Neural progenitor cell (in vitro differentiated cells): Measurements from ENCODE around the gene LGR6.

Source experiments
- EZH2 ChIP-seq: fragments of 200-600 bp; sonication (generic); IDR thresholded peaks from 2 replicates; pipeline ENCODE4 v1.6.1; 2017; ENCODE audit warnings: antibody characterized with exemption, mild to moderate bottlenecking, moderate library complexity
- EZH2phosphoT487 ChIP-seq: fragments of 200-600 bp; sonication (generic); IDR thresholded peaks from 2 replicates; pipeline ENCODE4 v1.6.1; 2017; ENCODE audit warnings: antibody characterized with exemption
- TF ChIP-seq, protein P1 (sequence below): fragments of 200-600 bp; sonication (generic); IDR thresholded peaks from 2 replicates; pipeline ENCODE4 v1.5.1; 2017; ENCODE audit warnings: antibody characterized with exemption, mild to moderate bottlenecking

DNA sequence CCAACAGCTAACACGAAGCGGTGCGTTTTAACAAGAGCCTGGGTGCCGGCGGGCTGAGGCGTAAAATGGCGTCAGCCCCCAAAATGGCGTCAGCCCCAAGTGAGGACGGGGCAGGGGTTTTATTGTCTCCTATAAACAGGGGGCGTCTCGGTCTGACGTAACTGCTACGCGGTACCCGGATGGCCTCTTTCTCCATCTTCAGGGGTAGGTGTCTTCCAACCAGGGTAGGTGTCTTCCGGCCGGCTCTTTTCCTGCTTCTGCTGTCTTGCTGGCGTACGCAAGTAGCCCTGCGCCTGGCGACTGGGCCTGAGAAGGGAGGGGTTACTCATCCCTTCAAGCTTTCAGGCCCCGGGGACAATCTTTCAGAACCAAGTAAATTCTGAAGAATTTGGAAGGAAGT lies 45.3 kb downstream of the LGR6 start:
- TF ChIP-seq, protein P1, sequence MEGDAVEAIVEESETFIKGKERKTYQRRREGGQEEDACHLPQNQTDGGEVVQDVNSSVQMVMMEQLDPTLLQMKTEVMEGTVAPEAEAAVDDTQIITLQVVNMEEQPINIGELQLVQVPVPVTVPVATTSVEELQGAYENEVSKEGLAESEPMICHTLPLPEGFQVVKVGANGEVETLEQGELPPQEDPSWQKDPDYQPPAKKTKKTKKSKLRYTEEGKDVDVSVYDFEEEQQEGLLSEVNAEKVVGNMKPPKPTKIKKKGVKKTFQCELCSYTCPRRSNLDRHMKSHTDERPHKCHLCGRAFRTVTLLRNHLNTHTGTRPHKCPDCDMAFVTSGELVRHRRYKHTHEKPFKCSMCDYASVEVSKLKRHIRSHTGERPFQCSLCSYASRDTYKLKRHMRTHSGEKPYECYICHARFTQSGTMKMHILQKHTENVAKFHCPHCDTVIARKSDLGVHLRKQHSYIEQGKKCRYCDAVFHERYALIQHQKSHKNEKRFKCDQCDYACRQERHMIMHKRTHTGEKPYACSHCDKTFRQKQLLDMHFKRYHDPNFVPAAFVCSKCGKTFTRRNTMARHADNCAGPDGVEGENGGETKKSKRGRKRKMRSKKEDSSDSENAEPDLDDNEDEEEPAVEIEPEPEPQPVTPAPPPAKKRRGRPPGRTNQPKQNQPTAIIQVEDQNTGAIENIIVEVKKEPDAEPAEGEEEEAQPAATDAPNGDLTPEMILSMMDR: no peak
- no peak for TF ChIP-seq EZH2
- no peak for TF ChIP-seq EZH2phosphoT487
